ENCODE results near the gene TRAF2. TPM values are rescaled to one million over a fixed set of nuclear protein-coding genes. Genes with fewer than 3 reads are reported as not detected.

Gene TRAF2
- total RNA-seq, 2 donors from 2014 or later = 23.7 to 25.3 TPM

DNA sequence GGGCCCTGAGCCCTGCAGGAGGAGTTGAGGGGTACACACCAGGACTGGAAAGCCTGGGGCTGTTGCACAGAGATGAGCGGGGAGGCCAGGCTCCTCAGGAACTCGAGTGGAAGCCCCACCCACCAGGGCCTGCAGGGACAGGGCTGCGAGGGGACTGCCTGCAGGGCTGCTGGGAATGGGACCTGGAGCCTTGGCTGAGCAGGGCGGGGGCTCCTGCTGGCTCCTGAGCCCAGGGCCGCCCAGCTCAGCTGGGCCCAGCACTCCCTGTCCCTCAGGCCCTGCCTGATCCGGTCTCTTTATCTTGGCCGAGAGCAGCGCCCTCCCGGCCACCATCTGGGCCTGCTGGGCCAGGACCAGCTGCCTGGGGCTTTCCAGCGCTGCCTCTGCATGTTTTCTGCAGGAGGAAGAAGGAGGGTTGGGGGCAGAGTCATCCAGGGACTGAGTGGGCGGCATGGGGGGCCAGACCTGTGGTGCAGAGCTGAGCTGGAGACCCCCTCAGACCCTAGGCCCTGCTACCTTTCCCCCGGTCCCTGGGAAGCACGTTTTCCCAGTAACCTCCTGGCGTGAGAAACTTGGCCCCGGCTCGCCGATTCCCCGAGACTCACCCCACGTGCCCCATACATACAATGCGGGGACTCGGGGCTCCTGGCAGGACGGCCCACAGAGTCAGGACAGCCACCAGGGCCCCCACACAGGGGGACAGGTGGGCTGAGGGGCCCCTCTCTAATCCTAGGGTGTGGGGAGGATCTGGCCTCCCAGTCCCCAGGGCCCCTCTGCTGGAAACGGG is 75.2 kb downstream of the TRAF2 start:
- DNase-seq = no peak
- intact Hi-C loops (cut with DNase I, micrococcal nuclease) = no loop called here
- ATAC-seq = no peak

GRCh38 chr9:136962163-136962562 is 75.8 kb downstream of the TRAF2 start:
- no peak for DNase-seq
- no peak for ATAC-seq
- intact Hi-C loops (cut with DNase I, micrococcal nuclease) = no loop called here

DNA sequence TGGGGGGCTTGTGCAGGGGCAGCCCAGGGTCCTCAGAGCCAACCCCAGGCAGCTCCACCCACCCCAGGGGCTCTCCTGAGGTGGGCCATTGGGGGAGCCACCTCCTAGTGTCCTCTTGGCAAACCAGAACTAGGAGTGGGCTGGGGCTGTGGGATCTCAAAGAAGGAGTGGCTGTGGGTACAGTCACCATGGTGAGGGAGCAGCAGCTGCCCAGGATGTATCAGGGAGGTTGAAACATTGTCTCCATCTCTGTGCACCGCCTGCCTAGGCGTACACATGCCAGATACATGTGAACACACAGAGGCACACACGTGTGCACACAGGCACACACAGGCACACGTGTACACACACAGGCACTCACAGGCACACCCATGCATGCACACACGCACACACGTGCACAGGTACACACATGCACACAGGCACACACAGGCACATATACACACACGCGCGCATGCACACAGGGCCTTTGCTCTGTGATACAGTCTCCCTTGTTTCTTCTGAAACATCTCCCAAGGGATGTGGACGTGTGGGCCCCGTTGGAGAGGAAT is 76.5 kb downstream of the TRAF2 start:
- intact Hi-C loops (cut with DNase I, micrococcal nuclease) = no loop called here
- no peak for ATAC-seq
- no peak for DNase-seq

DNA sequence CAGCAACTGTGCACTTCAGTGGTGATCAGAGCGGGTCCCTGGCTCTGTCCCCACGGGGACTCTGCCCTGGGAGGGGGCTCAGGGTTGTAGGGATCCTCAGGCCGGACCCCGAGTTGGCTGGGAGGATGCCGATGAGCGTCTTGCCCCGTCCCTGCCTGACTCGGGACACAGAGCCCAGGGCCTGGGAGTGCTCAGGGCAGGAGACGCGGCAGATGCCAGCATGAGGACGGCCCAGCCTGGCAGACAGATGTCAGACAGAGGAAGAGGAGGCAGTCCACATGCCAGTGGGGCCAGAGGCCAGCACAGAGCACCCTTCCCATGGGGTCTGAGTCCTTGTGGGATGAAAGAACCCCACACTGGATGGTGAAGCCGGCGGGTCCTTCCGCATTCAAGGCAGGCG is 77.0 kb downstream of the TRAF2 start:
- ATAC-seq (no peak), DNase-seq (no peak)
- intact Hi-C loops (cut with DNase I, micrococcal nuclease) = no loop called here

DNA sequence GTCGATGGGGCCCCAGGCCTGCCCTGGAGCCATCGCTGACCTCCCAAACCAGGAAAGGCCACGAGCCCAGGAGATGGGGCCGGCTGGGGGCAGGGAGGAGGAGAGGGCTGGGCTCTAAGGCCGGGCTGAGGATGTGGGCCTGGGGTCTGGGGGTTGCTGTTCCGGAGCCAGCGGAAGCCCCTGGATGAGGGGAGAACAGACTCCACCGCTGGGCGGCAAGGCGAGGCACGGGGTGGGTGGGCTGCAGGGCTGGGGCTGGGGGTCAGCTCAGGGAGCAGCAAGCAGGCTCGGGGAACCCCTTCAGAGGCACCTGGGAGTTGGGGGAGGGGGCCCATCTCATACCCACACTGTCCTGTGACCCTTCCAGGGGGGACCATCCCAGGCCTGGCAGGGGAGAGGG is 77.4 kb downstream of the TRAF2 start:
- no peak for DNase-seq
- no peak for ATAC-seq
- intact Hi-C loops (cut with DNase I, micrococcal nuclease) = no loop called here

DNA sequence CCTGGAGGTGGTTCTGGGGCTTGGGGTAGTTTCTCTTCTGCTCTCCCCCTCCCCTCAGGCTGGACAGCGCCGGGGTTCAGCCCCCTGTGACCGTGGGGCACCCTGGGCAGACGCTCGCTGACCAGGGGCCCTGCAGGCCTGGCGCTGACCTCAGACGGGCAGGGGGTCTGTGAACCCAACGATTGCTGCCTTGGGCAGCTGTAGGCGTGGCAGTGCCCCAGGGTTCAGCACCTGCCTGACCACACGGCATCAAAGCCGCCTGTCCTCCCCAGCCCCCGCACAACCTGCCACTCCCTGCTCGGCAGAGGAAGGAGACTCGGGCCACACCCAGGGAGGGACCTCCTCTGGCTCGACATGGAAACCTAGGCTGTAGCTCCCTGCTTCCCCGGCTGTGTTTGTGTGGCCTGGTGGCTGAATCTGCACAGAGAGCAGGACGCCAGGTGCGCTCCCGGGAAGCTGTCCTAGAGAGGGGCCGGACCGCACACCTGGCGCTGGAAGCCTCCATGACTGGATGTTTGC is 77.9 kb downstream of the TRAF2 start:
- DNase-seq (peak; percentile 80 to 82), ATAC-seq (peak; percentile 96)
- intact Hi-C loops (cut with DNase I, micrococcal nuclease) = no loop called here

GRCh38 chr9:136964833-136965422 is 78.6 kb downstream of the TRAF2 start:
- DNase-seq (no peak), ATAC-seq (peak; percentile 4)
- intact Hi-C loops (cut with DNase I, micrococcal nuclease) = no loop called here

GRCh38 chr9:136965771-136966484 is 79.6 kb downstream of the TRAF2 start:
- intact Hi-C loops (cut with DNase I, micrococcal nuclease) = no loop called here
- DNase-seq (no peak), ATAC-seq (no peak)

DNA sequence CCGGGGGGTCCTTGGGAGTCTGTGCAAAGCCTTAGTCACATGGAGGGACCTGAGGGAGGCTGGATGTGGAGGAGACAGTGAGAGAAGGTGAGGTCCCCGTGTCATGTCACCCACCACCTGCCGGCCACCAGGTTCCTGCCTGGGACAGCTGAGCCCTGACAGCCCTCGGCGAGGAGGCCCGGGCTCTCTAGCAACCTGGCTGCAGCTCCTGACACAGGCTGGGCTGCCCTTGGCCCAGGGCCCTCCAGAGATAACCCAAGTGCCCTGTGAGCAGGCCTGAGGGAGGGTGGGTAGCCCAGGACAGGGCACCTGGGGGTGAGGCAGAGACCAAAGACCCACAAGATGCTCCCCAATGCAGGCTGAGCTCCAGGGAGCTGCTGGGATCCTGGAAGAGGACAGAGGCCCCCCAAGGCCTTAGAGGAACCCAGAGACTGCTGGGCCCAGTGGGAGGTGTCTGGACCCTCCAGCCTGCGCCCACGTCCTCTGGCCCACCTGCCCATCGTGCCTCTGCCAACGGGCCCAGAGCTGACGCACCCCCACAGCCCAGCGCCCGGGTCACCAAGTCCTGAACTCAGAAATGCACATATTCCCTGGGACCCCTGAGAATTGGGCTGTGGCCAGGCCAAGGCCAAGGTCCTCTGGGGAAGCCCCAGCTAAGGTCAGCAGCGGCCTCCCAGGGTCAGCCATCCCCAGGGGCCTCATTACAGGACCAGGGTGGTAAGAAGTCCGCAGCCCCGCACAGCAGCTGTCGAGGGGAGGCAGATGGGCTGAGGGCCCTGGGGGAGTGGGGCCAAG is 82.2 kb downstream of the TRAF2 start:
- intact Hi-C loops (cut with DNase I, micrococcal nuclease) = no loop called here
- ATAC-seq = no peak
- no peak for DNase-seq

DNA sequence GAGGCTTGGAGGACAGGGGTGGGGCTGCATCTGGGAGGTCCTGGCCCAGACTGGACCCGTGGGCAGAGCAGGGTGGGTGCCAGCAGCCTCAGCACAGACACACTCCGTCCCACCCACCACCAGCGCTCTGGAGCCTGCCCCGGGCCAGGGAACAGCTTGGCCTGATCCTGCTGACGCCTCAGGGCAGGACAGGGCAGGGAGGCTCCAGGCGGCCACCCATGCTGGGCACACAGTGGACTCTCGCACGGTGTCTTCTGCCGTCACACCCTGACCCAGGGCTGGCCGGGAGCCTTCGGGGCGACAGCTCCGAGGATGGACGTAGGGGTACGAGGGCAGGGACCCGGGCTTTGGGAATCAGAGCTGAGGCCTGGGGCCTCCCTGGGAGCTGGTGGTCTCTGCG is 82.8 kb downstream of the TRAF2 start:
- intact Hi-C loops (cut with DNase I, micrococcal nuclease) = no loop called here
- ATAC-seq (no peak), DNase-seq (no peak)

- intact Hi-C loops (cut with DNase I, micrococcal nuclease) = no loop called here
- DNase-seq = no peak
- no peak for ATAC-seq
Observed at GRCh38 chr9:136969774-136970173, 83.5 kb downstream of the TRAF2 start.

DNA sequence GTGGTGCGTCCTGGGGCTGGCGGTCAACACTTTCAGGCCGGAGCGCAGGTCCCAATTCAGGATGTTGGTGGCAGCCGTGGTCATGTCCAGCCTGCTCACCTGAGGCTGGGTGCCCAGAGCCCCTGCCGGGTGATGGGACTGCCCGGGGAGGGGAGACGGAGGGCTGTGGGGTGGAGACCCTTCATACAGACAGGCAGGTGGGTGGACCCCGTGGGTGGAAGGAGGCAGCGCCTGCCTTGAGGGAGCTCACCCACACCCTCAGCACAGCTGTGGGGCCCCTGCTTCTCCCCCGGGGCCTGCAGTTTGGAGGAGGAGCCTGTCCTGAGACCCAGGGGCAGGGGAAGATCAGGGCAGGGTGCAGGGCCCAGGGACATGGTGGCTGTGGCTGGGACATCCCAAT is 84.0 kb downstream of the TRAF2 start:
- no peak for ATAC-seq
- intact Hi-C loops (cut with DNase I, micrococcal nuclease) = no loop called here

DNA sequence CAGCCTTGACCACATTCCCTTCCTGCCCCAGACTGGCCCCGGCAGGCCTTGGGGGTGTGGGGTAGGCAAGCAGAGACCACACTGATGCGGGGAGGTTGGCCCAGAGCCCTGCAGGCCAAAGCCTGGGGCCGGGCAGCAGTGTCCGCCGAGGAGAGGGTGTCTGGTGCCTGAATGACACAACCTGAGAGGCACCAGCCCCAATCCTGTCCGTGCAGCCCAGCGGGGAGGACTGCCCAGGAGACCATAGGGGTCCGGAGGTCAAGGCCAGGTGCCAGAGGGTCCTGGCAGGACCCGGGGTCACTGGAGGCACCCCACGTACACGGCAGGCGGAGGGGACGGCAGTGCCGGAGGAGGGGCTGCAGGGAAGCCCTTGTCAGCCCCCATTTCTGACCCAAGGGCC is 85.4 kb downstream of the TRAF2 start:
- DNase-seq = no peak
- no peak for ATAC-seq

More for the DNA sequence above, 84.0 kb downstream of the TRAF2 start:
- no peak for DNase-seq

DNA sequence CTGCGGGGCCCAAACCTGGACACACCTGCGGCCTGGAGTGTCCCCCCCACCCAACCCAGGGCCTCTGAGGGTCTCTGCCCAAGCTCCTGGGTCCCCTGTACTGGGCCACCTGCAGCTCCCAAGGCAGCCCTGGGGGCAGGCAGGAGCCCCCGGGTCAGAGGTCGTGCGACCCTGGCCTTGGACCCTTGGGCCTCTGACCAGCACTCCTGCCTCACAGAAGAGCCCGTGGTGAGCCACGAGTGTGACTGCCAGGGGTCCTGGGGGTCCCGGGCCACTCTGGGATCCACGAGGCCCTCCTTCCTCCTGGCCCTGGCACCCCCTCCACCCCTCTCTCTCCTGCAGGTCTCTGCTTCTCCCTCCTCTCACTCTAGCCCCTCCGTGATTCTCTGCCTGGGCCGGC is 86.0 kb downstream of the TRAF2 start:
- DNase-seq (no peak), ATAC-seq (no peak)
- intact Hi-C loops (cut with DNase I, micrococcal nuclease) = no loop called here

More for the DNA sequence above, 85.4 kb downstream of the TRAF2 start:
- intact Hi-C loops (cut with DNase I, micrococcal nuclease) = no loop called here

- intact Hi-C loops (cut with DNase I, micrococcal nuclease) = no loop called here
- ATAC-seq = no peak
- no peak for DNase-seq
Observed at GRCh38 chr9:136972743-136973142, 86.4 kb downstream of the TRAF2 start.

DNA sequence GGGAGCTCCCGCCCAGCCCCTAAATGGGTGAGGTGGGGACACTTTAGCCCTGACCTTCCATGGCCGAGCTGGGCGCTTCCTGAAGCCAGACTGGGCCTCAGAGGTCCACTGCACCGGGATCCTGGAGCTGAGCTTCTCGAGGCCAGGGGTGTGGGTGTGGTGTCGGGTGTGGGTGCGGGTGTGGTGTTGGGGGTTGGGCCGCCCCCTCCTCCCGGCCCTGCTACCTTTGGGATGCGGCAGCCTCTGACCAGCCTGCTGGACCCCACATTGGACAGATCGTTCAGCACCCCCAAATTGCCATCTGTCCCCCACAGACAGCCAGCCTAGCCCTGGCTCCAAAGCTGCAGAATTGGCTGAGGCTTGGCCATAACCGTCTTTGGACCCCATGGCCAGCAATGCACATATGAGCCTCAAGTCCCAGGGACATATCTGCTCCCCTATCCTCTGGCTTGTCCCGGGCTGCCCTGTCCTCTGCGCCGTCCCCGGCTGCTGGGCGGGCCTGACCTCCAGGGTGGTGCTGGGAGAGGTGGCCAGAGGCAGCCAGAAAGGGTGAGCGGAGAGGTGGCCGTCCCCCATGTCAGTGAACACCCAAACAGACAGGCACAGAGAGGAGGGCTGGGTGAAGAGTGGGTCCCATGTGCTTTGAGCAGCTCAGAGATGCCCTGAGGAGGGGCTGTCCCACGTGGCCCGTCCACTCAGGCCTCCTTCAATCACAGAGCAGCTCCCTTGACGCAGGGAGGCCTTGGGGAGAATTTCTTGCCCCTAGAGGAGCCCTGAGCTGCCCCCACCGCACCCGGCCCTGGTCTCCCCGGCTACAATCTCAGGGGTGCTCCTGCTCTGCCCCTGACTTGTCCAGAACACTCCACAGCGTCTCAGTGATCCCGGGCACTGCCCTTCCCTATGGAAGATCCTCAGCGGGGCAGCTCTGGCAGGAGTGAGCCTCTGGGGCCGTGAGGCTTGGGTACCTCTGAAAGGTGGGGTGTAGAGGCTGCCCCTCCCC is 87.6 kb downstream of the TRAF2 start:
- ATAC-seq = no peak
- no peak for DNase-seq
- intact Hi-C loops (cut with DNase I, micrococcal nuclease) = no loop called here

- intact Hi-C loops (cut with DNase I, micrococcal nuclease) = no loop called here
- DNase-seq (no peak), ATAC-seq (peak; percentile 42)
Observed at GRCh38 chr9:136974817-136975535, 88.7 kb downstream of the TRAF2 start.
